ENCODE data around the gene FBXL17. TPM values are rescaled to one million over a fixed set of nuclear protein-coding genes. Genes with fewer than 3 reads are reported as not detected.

FBXL17 gene
- total RNA-seq, 1 donor from 2014 or later = 14.0 TPM

- intact Hi-C loops (cut with micrococcal nuclease) = no loop called here
Measured at GRCh38 chr5:108251350-108251749, 130.5 kb downstream of the FBXL17 start.

GRCh38 chr5:108249785-108250426 lies 132.0 kb downstream of the FBXL17 start:
- intact Hi-C loops (cut with micrococcal nuclease) = no loop called here

GRCh38 chr5:108249095-108249784 lies 132.7 kb downstream of the FBXL17 start:
- intact Hi-C loops (cut with micrococcal nuclease) = no loop called here

GRCh38 chr5:108238936-108239887 lies 142.7 kb downstream of the FBXL17 start:
- intact Hi-C loops (cut with micrococcal nuclease) = no loop called here

GRCh38 chr5:108238461-108238860 lies 143.4 kb downstream of the FBXL17 start:
- intact Hi-C loops (cut with micrococcal nuclease) = no loop called here

- intact Hi-C loops (cut with micrococcal nuclease) = no loop called here
Measured at GRCh38 chr5:108233617-108234155, 148.2 kb downstream of the FBXL17 start.

GRCh38 chr5:108232805-108233204 lies 149.1 kb downstream of the FBXL17 start:
- intact Hi-C loops (cut with micrococcal nuclease) = no loop called here

GRCh38 chr5:108222011-108222410 lies 159.9 kb downstream of the FBXL17 start:
- intact Hi-C loops (cut with micrococcal nuclease) = no loop called here

- intact Hi-C loops (cut with micrococcal nuclease) = no loop called here
Measured at GRCh38 chr5:108220834-108221233, 161.1 kb downstream of the FBXL17 start.

GRCh38 chr5:108216890-108217289 lies 165.0 kb downstream of the FBXL17 start:
- intact Hi-C loops (cut with micrococcal nuclease) = no loop called here

- intact Hi-C loops (cut with micrococcal nuclease) = no loop called here
Measured at GRCh38 chr5:108214857-108215256, 167.0 kb downstream of the FBXL17 start.

GRCh38 chr5:108212775-108213346 lies 169.0 kb downstream of the FBXL17 start:
- intact Hi-C loops (cut with micrococcal nuclease) = no loop called here

- intact Hi-C loops (cut with micrococcal nuclease) = no loop called here
Measured at GRCh38 chr5:108206707-108207106, 175.2 kb downstream of the FBXL17 start.

GRCh38 chr5:108201721-108202120 lies 180.2 kb downstream of the FBXL17 start:
- intact Hi-C loops (cut with micrococcal nuclease) = no loop called here

- intact Hi-C loops (cut with micrococcal nuclease) = no loop called here
Measured at GRCh38 chr5:108196276-108196675, 185.6 kb downstream of the FBXL17 start.

GRCh38 chr5:108193021-108193795 lies 188.7 kb downstream of the FBXL17 start:
- intact Hi-C loops (cut with micrococcal nuclease) = no loop called here

GRCh38 chr5:108184940-108185339 lies 197.0 kb downstream of the FBXL17 start:
- intact Hi-C loops (cut with micrococcal nuclease) = no loop called here

- intact Hi-C loops (cut with micrococcal nuclease) = no loop called here
Measured at GRCh38 chr5:108181975-108182374, 199.9 kb downstream of the FBXL17 start.

- intact Hi-C loops (cut with micrococcal nuclease) = no loop called here
Measured at GRCh38 chr5:108174286-108174685, 207.6 kb downstream of the FBXL17 start.

- intact Hi-C loops (cut with micrococcal nuclease) = no loop called here
Measured at GRCh38 chr5:108171759-108172158, 210.1 kb downstream of the FBXL17 start.

GRCh38 chr5:108168915-108169314 lies 213.0 kb downstream of the FBXL17 start:
- intact Hi-C loops (cut with micrococcal nuclease) = no loop called here
